IMR-90 (cell line): ENCODE data around the gene SETD3. TPM values are rescaled to one million over a fixed set of nuclear protein-coding genes. Genes with fewer than 3 reads are reported as not detected.

Source experiments
- ATAC-seq: fragments of 200-7000 bp; cut with Tn5 transposase; 2 replicates; pipeline ENCODE4 v1.9.1; 2020; ENCODE audit warnings: low read depth, mild to moderate bottlenecking, moderate library complexity
- BruUV-seq: library from RNA; stranded (reverse); fragments of 400-500 nt; replicated peaks from 2 replicates; lab custom pipeline; 2021; lab: Mats Ljungman, UMichigan
- CTCF ChIA-PET: fragments of 300-600 bp; formaldehyde crosslinking; extraction: SDS; loops from one replicate; lab custom pipeline; 2021; ENCODE audit warnings: antibody characterized with exemption; lab: Yijun Ruan, JAX
- POLR2A ChIA-PET: fragments of 300-600 bp; sonication (Branson Sonifier 250); formaldehyde crosslinking; loops from one replicate; lab custom pipeline; 2022; ENCODE audit warnings: antibody characterized with exemption; ENCODE audit not compliant: unreplicated experiment; lab: Charles Lee
- DNase-seq: peaks from one replicate; pipeline ENCODE4 v3.0.0; 2013
- H2AFZ ChIP-seq: replicated peaks from 2 replicates; pipeline ENCODE3; 2013; ENCODE audit warnings: low read length, mild to moderate bottlenecking; ENCODE audit not compliant: poor library complexity
- H2AK5ac ChIP-seq: 2 replicates; pipeline ENCODE4 v1.6.1; 2013; ENCODE audit warnings: low read depth, low read length, inconsistent platforms
- H2AK9ac ChIP-seq: replicated peaks from 2 replicates; pipeline ENCODE3; 2013; ENCODE audit warnings: mild to moderate bottlenecking, low read depth, low read length, moderate library complexity; ENCODE audit not compliant: poor library complexity
- H2BK120ac ChIP-seq: 2 replicates; pipeline ENCODE4 v1.6.1; 2013; ENCODE audit warnings: low read depth, low read length, inconsistent platforms
- H2BK15ac ChIP-seq: 3 replicates; pipeline ENCODE4 v1.6.1; 2013; ENCODE audit warnings: low read depth, low read length, inconsistent platforms
- H2BK20ac ChIP-seq: 2 replicates; pipeline ENCODE4 v1.6.1; 2013; ENCODE audit warnings: low read depth, mild to moderate bottlenecking, inconsistent platforms, low read length, moderate library complexity
- H2BK5ac ChIP-seq: 2 replicates; pipeline ENCODE4 v1.6.1; 2013; ENCODE audit warnings: mild to moderate bottlenecking, low read depth, low read length, inconsistent platforms; ENCODE audit not compliant: poor library complexity, severe bottlenecking
- H3K14ac ChIP-seq: replicated peaks from 2 replicates; pipeline ENCODE4 v1.6.1; 2013; ENCODE audit warnings: low read depth, low read length, inconsistent platforms
- H3K18ac ChIP-seq: 2 replicates; pipeline ENCODE4 v1.6.1; 2013; ENCODE audit warnings: low read depth, low read length, control low read depth
- H3K23ac ChIP-seq: 2 replicates; pipeline ENCODE4 v1.6.1; 2013; ENCODE audit warnings: low read depth, low read length, inconsistent platforms
- H3K27ac ChIP-seq: 2 replicates; pipeline ENCODE4 v1.5.1; 2013; ENCODE audit warnings: mild to moderate bottlenecking, control low read depth, low read length; ENCODE audit not compliant: insufficient read depth
- H3K27me3 ChIP-seq: 2 replicates; pipeline ENCODE4 v1.6.1; 2013; ENCODE audit warnings: low read length; ENCODE audit not compliant: control insufficient read depth, insufficient read depth
- H3K36me3 ChIP-seq: 2 replicates; pipeline ENCODE4 v1.6.1; 2013; ENCODE audit warnings: low read length, mixed read lengths; ENCODE audit not compliant: control insufficient read depth, insufficient read depth
- H3K4ac ChIP-seq: 2 replicates; pipeline ENCODE4 v1.6.1; 2013; ENCODE audit warnings: low read depth, low read length, inconsistent platforms
- H3K4me1 ChIP-seq: 2 replicates; pipeline ENCODE4 v1.6.1; 2013; ENCODE audit warnings: low read length, mixed read lengths; ENCODE audit not compliant: control insufficient read depth, insufficient read depth
- H3K4me2 ChIP-seq: 2 replicates; pipeline ENCODE4 v1.6.1; 2013; ENCODE audit warnings: low read depth, mild to moderate bottlenecking, control low read depth, low read length, moderate library complexity
- H3K4me3 ChIP-seq: 2 replicates; pipeline ENCODE4 v1.5.1; 2013; ENCODE audit warnings: low read depth, mild to moderate bottlenecking, control low read depth, low read length, moderate library complexity; ENCODE audit not compliant: insufficient read depth
- H3K56ac ChIP-seq: 2 replicates; pipeline ENCODE4 v1.6.1; 2013; ENCODE audit warnings: low read length, inconsistent platforms; ENCODE audit not compliant: insufficient read depth; ENCODE audit errors: extremely low read depth
- H3K79me1 ChIP-seq, 2 experiments: 2 replicates each; pipeline ENCODE4 v1.6.1; 2013; ENCODE audit warnings: low read length in 2 of 2, inconsistent platforms in 1 of 2, low read depth in 1 of 2
- H3K9ac ChIP-seq: 2 replicates; pipeline ENCODE4 v1.6.1; 2013; ENCODE audit warnings: low read depth, low read length, control low read depth
- H3K9me1 ChIP-seq: 2 replicates; pipeline ENCODE4 v1.6.1; 2013; ENCODE audit warnings: low read length, inconsistent platforms; ENCODE audit not compliant: insufficient read depth
- H3K9me3 ChIP-seq: 2 replicates; pipeline ENCODE4 v1.6.1; 2013; ENCODE audit warnings: low read length; ENCODE audit not compliant: control insufficient read depth, insufficient read depth
- H4K20me1 ChIP-seq: 2 replicates; pipeline ENCODE4 v1.6.1; 2013; ENCODE audit warnings: low read length, inconsistent platforms; ENCODE audit not compliant: insufficient read depth
- H4K5ac ChIP-seq: 2 replicates; pipeline ENCODE4 v1.6.1; 2013; ENCODE audit warnings: mild to moderate bottlenecking, low read depth, low read length, control low read depth
- H4K8ac ChIP-seq, 2 experiments: 2 replicates each; pipeline ENCODE4 v1.6.1; 2013; ENCODE audit warnings: low read depth in 2 of 2, low read length in 2 of 2, control low read depth in 1 of 2, inconsistent platforms in 1 of 2
- H4K91ac ChIP-seq: 2 replicates; pipeline ENCODE4 v1.6.1; 2013; ENCODE audit warnings: low read depth, low read length, inconsistent platforms; ENCODE audit not compliant: insufficient read depth
- BHLHE40 ChIP-seq: fragments of 150-350 bp; IDR thresholded peaks from 2 replicates; pipeline ENCODE4 v1.6.1; 2016; ENCODE audit warnings: mild to moderate bottlenecking, low read depth, low read length
- CEBPB ChIP-seq: IDR thresholded peaks from 2 replicates; pipeline ENCODE4 v1.6.1; 2012; ENCODE audit warnings: low read depth, low read length, improper control_type of control experiment
- CHD1 ChIP-seq: IDR thresholded peaks from 2 replicates; pipeline ENCODE4 v1.6.1; 2012; ENCODE audit warnings: low read depth, low read length, improper control_type of control experiment
- CTCF ChIP-seq: conservative IDR thresholded peaks from 2 replicates; pipeline ENCODE4 v1.5.1; 2012; ENCODE audit warnings: mild to moderate bottlenecking, low read depth, low read length, improper control_type of control experiment
- ELK1 ChIP-seq: fragments of 150-350 bp; IDR thresholded peaks from 2 replicates; pipeline ENCODE4 v1.6.1; 2016; ENCODE audit warnings: low read depth, mild to moderate bottlenecking, low read length, moderate library complexity, borderline replicate concordance
- FOS ChIP-seq: fragments of 150-350 bp; IDR thresholded peaks from 2 replicates; pipeline ENCODE4 v1.6.1; 2016; ENCODE audit warnings: low read depth, low read length
- MAZ ChIP-seq: IDR thresholded peaks from 2 replicates; pipeline ENCODE4 v1.6.1; 2012; ENCODE audit warnings: low read depth, mild to moderate bottlenecking, low read length, improper control_type of control experiment, moderate library complexity, borderline replicate concordance
- NFE2L2 ChIP-seq: fragments of 150-350 bp; IDR thresholded peaks from 2 replicates; pipeline ENCODE4 v1.6.1; 2016; ENCODE audit warnings: low read depth, mild to moderate bottlenecking, low read length
- POLR2A ChIP-seq: IDR thresholded peaks from 2 replicates; pipeline ENCODE4 v1.6.1; 2012; ENCODE audit warnings: mild to moderate bottlenecking, low read depth, low read length
- RAD21 ChIP-seq: IDR thresholded peaks from 2 replicates; pipeline ENCODE4 v1.6.1; 2012; ENCODE audit warnings: low read length, improper control_type of control experiment
- RCOR1 ChIP-seq: IDR thresholded peaks from 2 replicates; pipeline ENCODE4 v1.6.1; 2012; ENCODE audit warnings: mild to moderate bottlenecking, low read length, improper control_type of control experiment; ENCODE audit not compliant: insufficient replicate concordance
- RFX5 ChIP-seq: IDR thresholded peaks from 2 replicates; pipeline ENCODE4 v1.8.0; 2012; ENCODE audit warnings: low read depth, mild to moderate bottlenecking, low read length, moderate library complexity
- SMC3 ChIP-seq: fragments of 150-350 bp; IDR thresholded peaks from 2 replicates; pipeline ENCODE4 v1.6.1; 2016; ENCODE audit warnings: low read depth, mild to moderate bottlenecking, antibody characterized with exemption, low read length, moderate library complexity
- WGBS, 2 experiments: methylation state at CpG; one replicate each; pipeline versions ENCODE4 v1.1.5 to v1.1.7; 2013; ENCODE audit warnings: missing lambda C conversion rate in 2 of 2; ENCODE audit not compliant: insufficient read length in 1 of 2; ENCODE audit errors: extremely low coverage in 2 of 2; 5-methylcytosine and 5-hydroxymethylcytosine counted together
- dilution Hi-C: fragments of 300-500 bp; cut with HindIII; formaldehyde crosslinking; loops from one replicate; pipeline ENCODE4 v1.14.3; 2018; ENCODE audit warnings: low sequenced_read_pairs; ENCODE audit not compliant: unreplicated experiment
- in situ Hi-C: fragments of 300-500 bp; cut with MboI; formaldehyde crosslinking; loops from 3 replicates; pipeline ENCODE4 v1.14.3; 2019; ENCODE audit warnings: low sequenced_read_pairs, inconsistent platforms, mixed read lengths
- intact Hi-C: fragments of 100-400 bp; cut with micrococcal nuclease; formaldehyde crosslinking; loops from 2 replicates; pipeline ENCODE4 v1.10.0; 2022
- polyA plus RNA-seq, 3 experiments: library from polyadenylated mRNA; depleted of rRNA; stranded (reverse); fragments of >200 nt; gene quantifications; 2 replicates each; pipeline ENCODE4 v1.2.3, GENCODE V29; 2012; ENCODE audit warnings: low replicate concordance in 1 of 3
- total RNA-seq: library from RNA; depleted of rRNA; stranded (reverse); fragments of >200 nt; gene quantifications from 2 replicates; pipeline ENCODE4 v1.2.3, GENCODE V29; 2012
- TF ChIP-seq, protein P1 (sequence below): fragments of 150-350 bp; IDR thresholded peaks from 2 replicates; pipeline ENCODE4 v1.6.1; 2017; ENCODE audit warnings: mild to moderate bottlenecking, antibody characterized with exemption, low read length, low read depth

Gene SETD3
- total and polyA plus RNA-seq, 2 of the 4 experiments (the other 2 are of a cell fraction): 18.8 to 31.9 TPM

DNA sequence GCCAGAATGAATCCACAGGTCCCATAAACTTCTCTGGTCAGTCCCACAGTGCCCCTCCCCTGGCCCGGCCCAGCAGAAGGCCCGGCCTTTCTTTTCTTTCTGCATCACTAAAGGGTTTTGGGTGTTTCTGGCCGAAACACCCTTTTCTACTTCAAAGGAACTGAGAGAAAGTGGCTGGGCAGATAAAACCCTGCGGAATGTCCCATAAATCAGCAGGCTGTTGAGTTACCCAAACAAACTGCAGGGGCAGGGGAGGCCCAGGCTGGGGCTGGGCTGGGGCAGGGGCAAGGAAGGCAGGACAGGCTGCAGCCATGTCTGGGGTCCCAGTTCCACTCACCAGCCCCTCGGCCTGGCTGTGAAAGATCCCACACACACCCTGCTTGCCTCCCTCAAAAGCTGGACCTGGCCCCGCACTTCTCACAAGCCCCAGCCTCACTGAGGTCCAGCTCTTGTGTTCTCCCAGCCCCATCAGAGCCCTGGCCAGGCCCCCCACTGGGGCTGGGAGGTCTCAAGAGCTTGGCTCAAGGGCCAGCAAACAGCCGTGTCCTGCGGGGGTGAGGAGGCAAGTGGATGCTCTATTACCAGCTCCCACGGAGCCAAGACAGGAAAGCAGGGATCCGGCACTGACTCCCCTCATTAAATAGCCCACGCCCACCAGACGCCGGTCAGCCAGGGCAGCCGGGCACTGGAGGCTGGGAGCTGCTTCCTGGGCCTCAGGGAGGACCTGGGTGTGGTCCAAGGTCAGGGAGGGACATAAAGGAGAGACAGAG lies 42.5 kb upstream of the SETD3 start:
- H2AK5ac ChIP-seq: peak overlapping the region; percentile 88
- H4K5ac ChIP-seq: peak overlapping the region; percentile 14
- peak overlapping the region; percentile 53 for H3K4me2 ChIP-seq
- peak overlapping the region; percentile 91 for H4K91ac ChIP-seq
- DNase-seq (peak; percentile 23), ATAC-seq (peak; percentile 47)
- H2BK15ac ChIP-seq: 0 out of 3 replicates have a peak overlapping the region, but pooled peaks have one; percentile 38
- WGBS, 2 experiments: 0% methylated on average over 1 of the region's 14 CpGs; no CpG with 5 or more reads in 1 of the 2 experiments
- peak overlapping the region; percentile 63 to 89 for H4K8ac ChIP-seq
- peak overlapping the region; percentile 63; the same call in 1 of the 2 replicates for H3K23ac ChIP-seq
- peak overlapping the region; percentile 97 for H2AK9ac ChIP-seq
- peak overlapping the region; percentile 15 for H3K9ac ChIP-seq
- H3K9me3 ChIP-seq: no peaks in the 10 kb centered on the region
- H4K20me1 ChIP-seq: peaks cover 28% of the 10 kb centered on the region
- peak overlapping the region; percentile 85 for H2BK120ac ChIP-seq
- peak overlapping the region; percentile 76 for H3K27ac ChIP-seq
- no peaks in the 10 kb centered on the region; the same call in 1 of the 2 replicates for H3K36me3 ChIP-seq
- H2AFZ ChIP-seq: peak overlapping the region; percentile 88
- CTCF ChIA-PET: interaction anchor here (0.9 to 1.1 kb wide), 5 partner anchors 13 to 105 kb away, joined by 3 to 6 read pairs (median 3); no protein-coding TSS in a partner anchor
- no TSS peak for BruUV-seq
- no peaks in the 10 kb centered on the region for H3K27me3 ChIP-seq
- dilution Hi-C loops (no loop called here), intact Hi-C loops (loop anchor here (1.0 to 5.0 kb wide), 2 partner anchors 81 to 159 kb away; partner anchors contain the start of genes CCDC85C and CYP46A1), in situ Hi-C loops (loop anchor here (5.0 to 10.0 kb wide), 2 partner anchors 99 to 382 kb away; no protein-coding TSS in a partner anchor)
- H3K4ac ChIP-seq: peak overlapping the region; percentile 89
- POLR2A ChIA-PET: no interaction called here
- H2BK20ac ChIP-seq: peak overlapping the region; percentile 58
- peak overlapping the region; percentile 80 for H2BK5ac ChIP-seq
- peak overlapping the region; percentile 88 for H3K14ac ChIP-seq
- H3K4me3 ChIP-seq: no peak overlapping the region
- peak overlapping the region; percentile 39; the same call in 1 of the 2 replicates for H3K56ac ChIP-seq
- H3K9me1 ChIP-seq: peaks cover 10% of the 10 kb centered on the region
- H3K18ac ChIP-seq: peak overlapping the region; percentile 74
- peaks cover 21 to 80% of the 10 kb centered on the region in 2 experiments for H3K79me1 ChIP-seq
- peaks cover 34% of the 10 kb centered on the region for H3K4me1 ChIP-seq
- TF ChIP-seq NFE2L2: no peak
- no peak for TF ChIP-seq FOS
- no peak for TF ChIP-seq RFX5
- TF ChIP-seq MAZ: no peak
- no peak for TF ChIP-seq POLR2A
- TF ChIP-seq, protein P1, sequence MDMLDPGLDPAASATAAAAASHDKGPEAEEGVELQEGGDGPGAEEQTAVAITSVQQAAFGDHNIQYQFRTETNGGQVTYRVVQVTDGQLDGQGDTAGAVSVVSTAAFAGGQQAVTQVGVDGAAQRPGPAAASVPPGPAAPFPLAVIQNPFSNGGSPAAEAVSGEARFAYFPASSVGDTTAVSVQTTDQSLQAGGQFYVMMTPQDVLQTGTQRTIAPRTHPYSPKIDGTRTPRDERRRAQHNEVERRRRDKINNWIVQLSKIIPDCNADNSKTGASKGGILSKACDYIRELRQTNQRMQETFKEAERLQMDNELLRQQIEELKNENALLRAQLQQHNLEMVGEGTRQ: no peak
- TF ChIP-seq CHD1: no peak
- TF ChIP-seq CEBPB: no peak
- no peak for TF ChIP-seq RCOR1
- no peak for TF ChIP-seq ELK1
- no peak for TF ChIP-seq SMC3
- no peak for TF ChIP-seq BHLHE40
- TF ChIP-seq CTCF: no peak
- TF ChIP-seq RAD21: no peak
